GM23248 (cell line): ENCODE data around the gene HYAL4. TPM values are rescaled to one million over a fixed set of nuclear protein-coding genes. Genes with fewer than 3 reads are reported as not detected.

Source experiments
- DNase-seq: peaks from one replicate; pipeline ENCODE4 v3.0.0-alpha.2; 2015
- H2AFZ ChIP-seq: fragments of 200-600 bp; sonication (generic); 2 replicates; pipeline ENCODE4 v1.6.1; 2016; ENCODE audit warnings: antibody characterized with exemption
- H3F3A ChIP-seq: fragments of 200-600 bp; sonication (generic); 2 replicates; pipeline ENCODE4 v1.6.1; 2016; ENCODE audit warnings: mild to moderate bottlenecking, antibody characterized with exemption, mixed run types; ENCODE audit not compliant: insufficient read depth
- H3K27ac ChIP-seq: fragments of 200-600 bp; sonication (generic); 2 replicates; pipeline ENCODE4 v1.5.1; 2016; ENCODE audit warnings: mild to moderate bottlenecking
- H3K27me3 ChIP-seq: fragments of 200-600 bp; sonication (generic); replicated peaks from 2 replicates; pipeline ENCODE4 v1.6.1; 2016; ENCODE audit warnings: mild to moderate bottlenecking; ENCODE audit not compliant: insufficient read depth
- H3K36me3 ChIP-seq: fragments of 200-600 bp; sonication (generic); 2 replicates; pipeline ENCODE4 v1.6.1; 2016; ENCODE audit warnings: low read depth, mild to moderate bottlenecking
- H3K4me1 ChIP-seq: fragments of 200-600 bp; sonication (generic); 2 replicates; pipeline ENCODE4 v1.6.1; 2016; ENCODE audit warnings: mild to moderate bottlenecking; ENCODE audit not compliant: insufficient read depth
- H3K4me2 ChIP-seq: fragments of 200-600 bp; sonication (generic); one replicate; pipeline ENCODE4 v1.6.1; 2016; ENCODE audit warnings: mild to moderate bottlenecking; ENCODE audit not compliant: unreplicated experiment
- H3K4me3 ChIP-seq: fragments of 200-600 bp; sonication (generic); 2 replicates; pipeline ENCODE4 v1.5.1; 2016; ENCODE audit warnings: mild to moderate bottlenecking
- H3K79me2 ChIP-seq: fragments of 200-600 bp; sonication (generic); 2 replicates; pipeline ENCODE4 v1.6.1; 2016; ENCODE audit warnings: mild to moderate bottlenecking; ENCODE audit not compliant: insufficient read depth
- H3K9ac ChIP-seq: fragments of 200-600 bp; sonication (generic); 2 replicates; pipeline ENCODE4 v1.6.1; 2016; ENCODE audit warnings: mild to moderate bottlenecking
- H3K9me2 ChIP-seq: fragments of 200-600 bp; sonication (generic); 2 replicates; pipeline ENCODE4 v1.6.1; 2016; ENCODE audit warnings: mixed run types, mild to moderate bottlenecking, moderate library complexity; ENCODE audit not compliant: insufficient read depth
- H3K9me3 ChIP-seq: fragments of 200-600 bp; sonication (generic); one replicate; pipeline ENCODE4 v1.6.1; 2017; ENCODE audit warnings: low read depth
- H4K20me1 ChIP-seq: fragments of 200-600 bp; sonication (generic); 2 replicates; pipeline ENCODE4 v1.6.0; 2016; ENCODE audit not compliant: insufficient read depth
- EZH2 ChIP-seq: fragments of 200-600 bp; sonication (generic); IDR thresholded peaks from 2 replicates; pipeline ENCODE4 v1.6.1; 2018; ENCODE audit warnings: antibody characterized with exemption, mild to moderate bottlenecking; ENCODE audit not compliant: insufficient read depth, poor library complexity, severe bottlenecking
- EZH2phosphoT487 ChIP-seq: fragments of 200-600 bp; sonication (generic); IDR thresholded peaks from 2 replicates; pipeline ENCODE4 v1.6.1; 2018; ENCODE audit warnings: antibody characterized with exemption, moderate library complexity, mild to moderate bottlenecking, low read depth; ENCODE audit not compliant: insufficient read depth
- WGBS, 2 experiments: methylation state at CpG; one replicate each; pipeline ENCODE4 v1.1.6; 2015 to 2017; ENCODE audit warnings: low lambda C conversion rate in 2 of 2, low coverage in 1 of 2; ENCODE audit errors: missing lambda C conversion rate in 2 of 2; 5-methylcytosine and 5-hydroxymethylcytosine counted together
- in situ Hi-C: fragments of 300-500 bp; cut with MboI; formaldehyde crosslinking; loops from 2 replicates; pipeline ENCODE4 v1.15.0; 2020
- polyA plus RNA-seq: library from polyadenylated mRNA; unstranded; fragments of >200 nt; fragmentation: Nextera tagmentation; extraction: Ambion mirVana; gene quantifications from 2 replicates; pipeline ENCODE4 v1.2.1, GENCODE V29; 2016
- total RNA-seq: library from RNA; depleted of rRNA; stranded (reverse); fragments of >200 nt; shearing (Covaris generic); gene quantifications from 2 replicates; pipeline ENCODE4 v1.2.3, GENCODE V29; 2014

The HYAL4 gene
- total and polyA plus RNA-seq, 2 experiments from 2014 or later: not detected

DNA sequence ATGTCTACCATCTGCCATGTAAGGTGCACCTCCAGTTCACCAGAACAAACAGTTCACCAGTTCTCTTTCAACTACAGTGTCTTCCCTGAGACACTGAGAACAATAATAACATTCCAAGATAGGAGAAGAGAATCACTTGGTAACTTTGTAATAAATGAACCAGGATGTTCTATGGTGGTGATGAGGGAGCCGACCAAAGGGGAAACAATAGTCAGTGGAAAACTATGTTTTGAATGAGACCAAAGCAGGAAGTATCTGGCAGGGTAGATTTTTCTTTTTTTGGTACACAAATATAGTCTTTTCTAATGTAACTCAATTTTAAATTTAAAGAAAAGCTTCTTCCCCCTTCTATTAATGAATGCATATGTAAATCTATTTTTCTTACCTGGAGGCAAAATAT is 20.0 kb downstream of the HYAL4 start:
- Histone ChIP-seq H3K36me3 (no peaks in the 10 kb centered on the region), H3F3A (no peaks in the 10 kb centered on the region), H3K27ac (no peak overlapping the region), H3K9ac (no peak overlapping the region), H3K9me3 (no peaks in the 10 kb centered on the region), H3K79me2 (no peaks in the 10 kb centered on the region), H3K4me3 (no peak overlapping the region), H4K20me1 (no peaks in the 10 kb centered on the region), H3K9me2 (no peaks in the 10 kb centered on the region), H3K27me3 (peaks cover 7% of the 10 kb centered on the region), H3K4me1 (no peaks in the 10 kb centered on the region), H2AFZ (no peak overlapping the region), H3K4me2 (no peak overlapping the region)
- in situ Hi-C loops: loop anchor here (10.0 kb wide), 1 partner anchor 230 kb away; no protein-coding TSS in a partner anchor
- 70 to 77% methylated on average over 1 of the region's 1 CpG for whole genome bisulfite sequencing, 2 experiments
- DNase-seq: no peak
- TF ChIP-seq EZH2phosphoT487: no peak
- TF ChIP-seq EZH2: no peak

DNA sequence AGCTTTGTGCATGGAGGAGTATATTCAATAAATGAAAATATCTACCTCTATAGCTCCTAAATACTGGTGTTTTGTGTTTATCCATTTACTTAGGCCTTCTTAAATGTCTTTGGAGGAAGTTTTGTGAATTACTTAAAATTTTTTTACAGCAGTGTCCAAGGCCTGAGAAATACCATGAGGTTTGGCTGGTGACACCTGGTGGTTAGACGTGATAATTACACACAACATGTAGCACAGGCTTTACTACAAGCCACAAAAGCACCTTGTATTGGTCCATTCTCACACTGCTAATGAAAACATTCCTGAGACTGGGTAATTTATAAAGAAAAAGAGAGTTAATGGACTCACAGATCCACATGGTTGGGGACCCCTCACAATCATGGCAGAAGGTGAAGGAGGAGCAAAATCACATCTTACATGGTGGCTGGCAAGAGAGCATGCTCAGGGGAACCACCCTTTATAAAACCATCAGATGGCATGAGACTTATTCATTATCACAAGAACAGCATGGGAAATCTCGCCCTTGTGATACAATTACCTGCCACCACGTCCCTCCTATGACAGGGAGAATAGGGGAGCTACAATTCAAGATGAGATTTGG is 20.6 kb downstream of the HYAL4 start:
- Histone ChIP-seq H3K9ac (no peak overlapping the region), H3K27ac (no peak overlapping the region), H3K36me3 (no peaks in the 10 kb centered on the region), H3K4me2 (no peak overlapping the region), H3K4me3 (no peak overlapping the region), H3K4me1 (no peaks in the 10 kb centered on the region), H3F3A (no peaks in the 10 kb centered on the region), H3K27me3 (peaks cover 12% of the 10 kb centered on the region), H2AFZ (no peak overlapping the region), H3K9me3 (no peaks in the 10 kb centered on the region), H4K20me1 (no peaks in the 10 kb centered on the region), H3K9me2 (no peaks in the 10 kb centered on the region), H3K79me2 (no peaks in the 10 kb centered on the region)
- 0% methylated on average over 3 of the region's 3 CpGs for WGBS, 2 experiments
- in situ Hi-C loops: loop anchor here (10.0 kb wide), 1 partner anchor 231 kb away; no protein-coding TSS in a partner anchor
- peak; percentile 66 for DNase-seq
- TF ChIP-seq EZH2: no peak
- no peak for TF ChIP-seq EZH2phosphoT487

DNA sequence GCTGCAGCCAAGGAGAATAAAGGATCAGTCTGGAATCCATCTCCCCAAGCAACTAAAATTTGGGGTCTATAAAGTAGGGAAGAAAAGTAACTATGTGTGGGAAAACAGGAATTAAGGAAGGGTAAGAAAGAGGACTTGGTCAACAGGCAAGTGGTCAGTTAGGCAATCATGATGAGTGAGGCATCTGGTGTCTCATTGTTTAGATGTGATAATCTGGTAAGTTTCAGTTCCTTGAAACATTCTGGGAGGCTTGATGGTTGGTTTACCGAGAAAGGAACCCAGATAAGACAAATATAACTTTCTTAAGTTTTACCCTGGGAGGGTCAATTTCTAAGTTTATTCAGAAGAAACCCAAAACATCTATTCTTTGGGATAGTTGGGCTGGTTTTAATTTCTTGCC is 22.3 kb downstream of the HYAL4 start:
- peak; percentile 21 for DNase-seq

DNA sequence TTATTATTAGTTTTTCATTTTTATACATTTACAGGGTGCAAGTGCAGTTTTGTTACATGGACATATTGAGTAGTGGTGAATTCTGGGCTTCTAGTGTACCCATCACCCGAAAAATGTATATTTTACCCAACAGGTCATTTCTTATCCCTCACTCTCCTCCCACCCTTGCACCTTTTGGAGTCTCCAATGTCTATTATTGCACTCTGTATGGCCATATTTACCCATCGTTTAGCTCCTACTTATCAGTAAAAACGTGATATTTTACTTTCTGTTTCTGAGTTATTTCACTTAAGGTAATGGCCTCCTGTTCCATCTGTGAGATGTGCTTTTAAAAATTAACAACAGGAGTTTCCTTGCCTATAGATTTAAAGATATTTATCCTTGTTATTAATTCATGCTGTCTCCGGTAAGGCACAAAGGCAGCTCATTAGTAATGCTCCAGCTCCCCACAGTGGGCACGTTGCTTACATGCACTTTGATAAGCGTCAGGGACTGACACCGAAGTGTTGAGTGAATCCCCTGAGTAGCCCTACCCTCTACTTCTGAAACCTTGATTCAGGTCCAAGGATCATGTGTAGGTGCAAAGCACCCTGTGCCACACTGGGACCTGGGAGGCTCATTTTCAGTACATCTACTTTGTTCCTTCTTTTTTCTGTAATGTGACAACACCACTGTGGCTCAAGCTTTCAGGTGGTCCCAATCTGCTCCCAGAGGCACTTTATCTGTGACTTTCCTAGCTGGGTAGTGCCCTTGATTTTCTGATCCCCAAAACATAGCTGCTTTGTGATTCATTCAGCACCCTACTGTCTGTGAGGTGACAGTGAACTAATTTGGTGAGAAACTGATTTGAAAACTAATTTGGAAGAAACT is 27.3 kb downstream of the HYAL4 start:
- H2AFZ ChIP-seq: no peak overlapping the region
- in situ Hi-C loops: no loop called here
- no peaks in the 10 kb centered on the region for H4K20me1 ChIP-seq
- TF ChIP-seq EZH2phosphoT487: no peak
- no peak for TF ChIP-seq EZH2
- H3K27me3 ChIP-seq: peaks cover 20% of the 10 kb centered on the region
- no peak overlapping the region for H3K27ac ChIP-seq
- no peaks in the 10 kb centered on the region for H3F3A ChIP-seq
- H3K9me3 ChIP-seq: no peaks in the 10 kb centered on the region
- H3K4me3 ChIP-seq: no peak overlapping the region
- DNase-seq: peak; percentile 50
- H3K36me3 ChIP-seq: no peaks in the 10 kb centered on the region
- H3K9ac ChIP-seq: no peak overlapping the region
- 12% methylated on average over 7 of the region's 7 CpGs for WGBS, 2 experiments
- H3K4me1 ChIP-seq: no peaks in the 10 kb centered on the region
- H3K9me2 ChIP-seq: no peaks in the 10 kb centered on the region
- H3K79me2 ChIP-seq: no peaks in the 10 kb centered on the region
- no peak overlapping the region for H3K4me2 ChIP-seq

More for the DNA sequence above, 22.3 kb downstream of the HYAL4 start:
- Histone ChIP-seq H3K9ac (no peak overlapping the region), H3K36me3 (no peaks in the 10 kb centered on the region), H3K4me2 (no peak overlapping the region), H2AFZ (no peak overlapping the region), H3K9me2 (no peaks in the 10 kb centered on the region), H3K27me3 (peaks cover 12% of the 10 kb centered on the region), H3K9me3 (no peaks in the 10 kb centered on the region), H3K79me2 (no peaks in the 10 kb centered on the region), H4K20me1 (no peaks in the 10 kb centered on the region), H3K4me1 (no peaks in the 10 kb centered on the region), H3F3A (no peaks in the 10 kb centered on the region), H3K4me3 (no peak overlapping the region), H3K27ac (no peak overlapping the region)
- TF ChIP-seq EZH2phosphoT487: no peak
- TF ChIP-seq EZH2: no peak
- 53 to 55% methylated on average over 1 of the region's 1 CpG for WGBS, 2 experiments
- in situ Hi-C loops: loop anchor here (10.0 kb wide), 1 partner anchor 232 kb away; no protein-coding TSS in a partner anchor
